ENCODE data around the gene WDR5. TPM values are rescaled to one million over a fixed set of nuclear protein-coding genes. Genes with fewer than 3 reads are reported as not detected.

The WDR5 gene
- total and polyA plus RNA-seq, 9 donors: 25.1 to 60.2 (median 47.2) TPM

GRCh38 chr9:134206311-134207300, 70.7 kb downstream of the WDR5 start:
- H3K4me1 ChIP-seq (ENCODE audit: control insufficient read depth, insufficient read depth, low read length): peaks cover 38% of the 10 kb centered on the region
- H3K27ac ChIP-seq (ENCODE audit: low read length): peak overlapping the region; percentile 69

GRCh38 chr9:134208310-134208841, 72.5 kb downstream of the WDR5 start:
- peak; percentile 73 for DNase-seq
- Histone ChIP-seq H3K4me1 (ENCODE audit: control insufficient read depth, insufficient read depth, low read length) (peaks cover 48% of the 10 kb centered on the region), H3K4me3 (ENCODE audit: low read length) (no peak overlapping the region), H3K27me3 (ENCODE audit: control insufficient read depth, insufficient read depth, low read length) (no peaks in the 10 kb centered on the region), H3K27ac (ENCODE audit: low read length) (no peak overlapping the region), H3K9me3 (replicated peaks; ENCODE audit: control insufficient read depth, low read depth, low read length) (peaks cover 7% of the 10 kb centered on the region), H3K36me3 (ENCODE audit: control insufficient read depth, insufficient read depth, low read length) (no peaks in the 10 kb centered on the region)
- 41% methylated on average over 18 of the region's 19 CpGs for WGBS (ENCODE audit: insufficient coverage)

More at GRCh38 chr9:134206311-134207300, 70.7 kb downstream of the WDR5 start:
- WGBS (ENCODE audit: insufficient coverage): 74% methylated on average over 14 of the region's 20 CpGs
- Histone ChIP-seq H3K36me3 (ENCODE audit: control insufficient read depth, insufficient read depth, low read length) (no peaks in the 10 kb centered on the region), H3K4me3 (ENCODE audit: low read length) (no peak overlapping the region), H3K9me3 (replicated peaks; ENCODE audit: control insufficient read depth, low read depth, low read length) (peaks cover 5% of the 10 kb centered on the region), H3K27me3 (ENCODE audit: control insufficient read depth, insufficient read depth, low read length) (no peaks in the 10 kb centered on the region)
- DNase-seq: peak; percentile 40

GRCh38 chr9:134208981-134209725, 73.3 kb downstream of the WDR5 start:
- Histone ChIP-seq H3K9me3 (replicated peaks; ENCODE audit: control insufficient read depth, low read depth, low read length) (peaks cover 2% of the 10 kb centered on the region), H3K36me3 (ENCODE audit: control insufficient read depth, insufficient read depth, low read length) (no peaks in the 10 kb centered on the region), H3K4me3 (ENCODE audit: low read length) (no peak overlapping the region), H3K27me3 (ENCODE audit: control insufficient read depth, insufficient read depth, low read length) (no peaks in the 10 kb centered on the region), H3K27ac (ENCODE audit: low read length) (no peak overlapping the region), H3K4me1 (ENCODE audit: control insufficient read depth, insufficient read depth, low read length) (peaks cover 56% of the 10 kb centered on the region)
- WGBS (ENCODE audit: insufficient coverage): 90% methylated on average over 16 of the region's 20 CpGs
- no peak for DNase-seq

Other genes starting within 250 kb of the WDR5 start
- gene VAV2, start 143.8 kb upstream of the WDR5 start, total RNA-seq: 7.4 TPM
- 10 to 100 TPM; 13.4 to 19.1 (median 16.0) TPM for gene VAV2, start 143.8 kb upstream of the WDR5 start, polyA plus RNA-seq (ENCODE audit: insufficient read depth in 1 of 8, insufficient read length in 8 of 8, low replicate concordance in 1 of 8)
- 9.3 TPM for gene BRD3OS, start 110.6 kb upstream of the WDR5 start, total RNA-seq
- gene BRD3OS, start 110.6 kb upstream of the WDR5 start, polyA plus RNA-seq (ENCODE audit: insufficient read depth in 1 of 8, insufficient read length in 8 of 8, low replicate concordance in 1 of 8): 10 to 100 TPM in 4 of 8 donors, 1 to 10 TPM in 4; 7.8 to 10.5 (median 9.9) TPM
- 16.8 TPM for gene BRD3, start 68.1 kb upstream of the WDR5 start, total RNA-seq
- gene BRD3, start 68.1 kb upstream of the WDR5 start, polyA plus RNA-seq (ENCODE audit: insufficient read depth in 1 of 8, insufficient read length in 8 of 8, low replicate concordance in 1 of 8): 10 to 100 TPM; 46.7 to 77.9 (median 63.3) TPM
- gene RNU6ATAC, start 28.5 kb downstream of the WDR5 start, total RNA-seq: 26.3 TPM
- 1 to 10 TPM in 1 of 8 donors, not detected in 7; 1.1 TPM for gene RNU6ATAC, start 28.5 kb downstream of the WDR5 start, polyA plus RNA-seq (ENCODE audit: insufficient read depth in 1 of 8, insufficient read length in 8 of 8, low replicate concordance in 1 of 8)
- 19.0 TPM for gene RXRA, start 190.4 kb downstream of the WDR5 start, total RNA-seq
- gene RXRA, start 190.4 kb downstream of the WDR5 start, polyA plus RNA-seq (ENCODE audit: insufficient read depth in 1 of 8, insufficient read length in 8 of 8, low replicate concordance in 1 of 8): 10 to 100 TPM; 26.9 to 44.4 (median 32.7) TPM

Measured in muscle of leg (tissue), 11 donors.